Suppressor macrophage (primary cell): ENCODE measurements around the gene TFPT.

Source experiments
- DNase-seq, 4 experiments: peaks; one replicate each; pipeline ENCODE4 v3.0.0-alpha.2; 2020 to 2022
- total RNA-seq, 17 experiments: gene quantifications; one replicate each; lab custom pipeline; 2026; ENCODE audit warnings: mixed read lengths in 6 of 17, inconsistent platforms in 3 of 17; lab: John Stamatoyannopoulos, UW

The TFPT gene
- 11.1 to 36.4 (median 18.2) reads per million in 17 experiments for total RNA-seq

GRCh38 chr19:54115109-54116063 lies at the start of gene TFPT, which contains the start of gene PRPF31:
Gene TFPT (minus strand): TSS chr19:54115657. CDS start chr19:54115269, 388 bp downstream.
Gene PRPF31 (plus strand): TSS chr19:54115754. CDS start chr19:54118279, 2,525 bp downstream.
- peak; percentile 98 to 99 (median 98) for DNase-seq

GRCh38 chr19:54165222-54165621 lies 49.8 kb upstream of the TFPT start:
- no peak for DNase-seq

GRCh38 chr19:54164369-54165068 lies 49.1 kb upstream of the TFPT start:
- peak; percentile 47 to 87 (median 64) for DNase-seq

- no peak for DNase-seq
These were observed 47.4 kb upstream of the TFPT start for GRCh38 chr19:54162884-54163283.

- peak; percentile 91 to 97 (median 94) for DNase-seq
These were observed 46.9 kb upstream of the TFPT start for GRCh38 chr19:54162241-54162805.

- no peak for DNase-seq
These were observed 45.4 kb upstream of the TFPT start for GRCh38 chr19:54160854-54161253.

- peak in 3 of 4 experiments; percentile 29 to 39 (median 31) for DNase-seq
These were observed 44.8 kb upstream of the TFPT start for GRCh38 chr19:54160182-54160811.

- peak; percentile 100 for DNase-seq
These were observed 44.1 kb upstream of the TFPT start, which contains the start of gene LENG1 for GRCh38 chr19:54159352-54160181. Gene LENG1 (minus strand): TSS chr19:54159721. CDS start chr19:54159695, 26 bp downstream.

GRCh38 chr19:54158812-54159351 lies 43.4 kb upstream of the TFPT start:
- peak; percentile 21 to 60 (median 45) for DNase-seq

GRCh38 chr19:54156953-54157352 lies 41.5 kb upstream of the TFPT start:
- no peak for DNase-seq

GRCh38 chr19:54156490-54156889 lies 41.0 kb upstream of the TFPT start:
- no peak for DNase-seq

GRCh38 chr19:54155694-54156093 lies 40.2 kb upstream of the TFPT start:
- DNase-seq: no peak

- no peak for DNase-seq
These were observed 39.3 kb upstream of the TFPT start for GRCh38 chr19:54154603-54155345.

GRCh38 chr19:54153731-54154326 lies 38.4 kb upstream of the TFPT start:
- no peak for DNase-seq

- DNase-seq: no peak
These were observed 37.5 kb upstream of the TFPT start for GRCh38 chr19:54152878-54153524.

GRCh38 chr19:54152267-54152666 lies 36.8 kb upstream of the TFPT start:
- DNase-seq: no peak

GRCh38 chr19:54151362-54152035 lies 36.0 kb upstream of the TFPT start:
- DNase-seq: no peak

GRCh38 chr19:54149021-54149812 lies 33.8 kb upstream of the TFPT start:
- no peak for DNase-seq
